Dedifferentiated amniotic fluid mesenchymal stem cell (primary cell): ENCODE measurements around the gene P2RX1.

ENCODE experiments used
- DNase-seq: peaks from one replicate; pipeline ENCODE4 v3.0.0-alpha.2; 2016; ENCODE audit errors: extremely low spot score

Gene P2RX1

GRCh38 chr17:3905017-3905520 lies 11.2 kb downstream of the P2RX1 start:
- no peak for DNase-seq

- DNase-seq: no peak
Measured at GRCh38 chr17:3904501-3904900, 11.8 kb downstream of the P2RX1 start.

GRCh38 chr17:3903881-3904290 lies 12.4 kb downstream of the P2RX1 start:
- no peak for DNase-seq

GRCh38 chr17:3903051-3903825 lies 13.0 kb downstream of the P2RX1 start:
- no peak for DNase-seq

- DNase-seq: no peak
Measured at GRCh38 chr17:3900646-3901045, 15.6 kb downstream of the P2RX1 start.

- DNase-seq: no peak
Measured at GRCh38 chr17:3897731-3898130, 18.5 kb downstream of the P2RX1 start.

- DNase-seq: no peak
Measured at GRCh38 chr17:3896968-3897235, 19.4 kb downstream of the P2RX1 start.

- DNase-seq: no peak
Measured at GRCh38 chr17:3896108-3896967, 19.9 kb downstream of the P2RX1 start.

GRCh38 chr17:3895354-3895753 lies 20.9 kb downstream of the P2RX1 start:
- no peak for DNase-seq

- no peak for DNase-seq
Measured at GRCh38 chr17:3894911-3895343, 21.3 kb downstream of the P2RX1 start.

GRCh38 chr17:3894188-3894587 lies 22.1 kb downstream of the P2RX1 start:
- DNase-seq: no peak

GRCh38 chr17:3893720-3894116 lies 22.5 kb downstream of the P2RX1 start:
- no peak for DNase-seq

- peak; percentile 61 for DNase-seq
Measured at GRCh38 chr17:3893003-3893719, 23.1 kb downstream of the P2RX1 start, which contains the start of gene CAMKK1. CAMKK1 (minus strand) TSS chr17:3893053; CDS start chr17:3885687, 7,366 bp downstream.

- peak; percentile 40 for DNase-seq
Measured at GRCh38 chr17:3892095-3892998, 23.9 kb downstream of the P2RX1 start.

- DNase-seq: no peak
Measured at GRCh38 chr17:3891626-3892094, 24.6 kb downstream of the P2RX1 start.

- DNase-seq: no peak
Measured at GRCh38 chr17:3890878-3891219, 25.4 kb downstream of the P2RX1 start.

GRCh38 chr17:3890082-3890877 lies 26.0 kb downstream of the P2RX1 start:
- peak; percentile 90 for DNase-seq

- no peak for DNase-seq
Measured at GRCh38 chr17:3889325-3890012, 26.8 kb downstream of the P2RX1 start.

GRCh38 chr17:3888343-3889171 lies 27.7 kb downstream of the P2RX1 start:
- DNase-seq: peak; percentile 80
